Astrocyte of the cerebellum (primary cell): ENCODE measurements around the gene KIF25.

Source experiments
- DNase-seq: peaks from one replicate; pipeline ENCODE4 v3.0.0-alpha.2; 2011; ENCODE audit warnings: low read depth
- H3K4me3 ChIP-seq: 2 replicates; pipeline ENCODE4 v1.5.1; 2011; ENCODE audit warnings: mild to moderate bottlenecking, low read depth, low read length, moderate library complexity
- CTCF ChIP-seq: IDR thresholded peaks from 2 replicates; pipeline ENCODE4 v1.5.1; 2012; ENCODE audit warnings: low read length, low read depth, moderate library complexity, mild to moderate bottlenecking; ENCODE audit errors: missing control alignments
- in situ Hi-C: cut with HindIII; loops from 2 replicates; pipeline ENCODE4 v1.10.0; 2017; ENCODE audit warnings: low sequenced_read_pairs

Gene KIF25

GRCh38 chr6:167953551-167953950 lies 43.9 kb upstream of the KIF25 start:
- H3K4me3 ChIP-seq, result no peak overlapping the region

GRCh38 chr6:167954151-167954550 lies 43.3 kb upstream of the KIF25 start:
- in situ Hi-C loops, result no loop called here
- no peak overlapping the region for H3K4me3 ChIP-seq
- no peak for DNase-seq
- TF ChIP-seq CTCF, result no peak

More at GRCh38 chr6:167953551-167953950, 43.9 kb upstream of the KIF25 start:
- no peak for DNase-seq
- TF ChIP-seq CTCF, result no peak
- in situ Hi-C loops, result no loop called here

GRCh38 chr6:167956491-167956890 lies 41.0 kb upstream of the KIF25 start:
- no peak for TF ChIP-seq CTCF
- DNase-seq, result no peak
- no peak overlapping the region for H3K4me3 ChIP-seq
- in situ Hi-C loops, result no loop called here

- no peak for DNase-seq
- in situ Hi-C loops, result no loop called here
- H3K4me3 ChIP-seq, result no peak overlapping the region
- no peak for TF ChIP-seq CTCF
Observed at GRCh38 chr6:167956983-167957492, 40.4 kb upstream of the KIF25 start.

- TF ChIP-seq CTCF, result no peak
- in situ Hi-C loops, result no loop called here
- DNase-seq, result no peak
- no peak overlapping the region for H3K4me3 ChIP-seq
Observed at GRCh38 chr6:167957626-167958025, 39.8 kb upstream of the KIF25 start.

- no peak for TF ChIP-seq CTCF
- in situ Hi-C loops, result no loop called here
- DNase-seq, result no peak
- H3K4me3 ChIP-seq, result no peak overlapping the region
Observed at GRCh38 chr6:167960579-167960978, 36.9 kb upstream of the KIF25 start.

GRCh38 chr6:167962711-167963110 lies 34.8 kb upstream of the KIF25 start:
- in situ Hi-C loops, result no loop called here
- no peak for DNase-seq
- TF ChIP-seq CTCF, result no peak
- no peak overlapping the region for H3K4me3 ChIP-seq
